Activated CD4-positive, alpha-beta T cell treated with anti-CD3 and anti-CD28 coated beads, Interleukin-2, amount 50 U/mL, for 4 hours (primary cell): ENCODE measurements around the gene EIF3M.
"Not testable (repeated sequence)": the region's sequence is repeated elsewhere in the genome, so short reads cannot be mapped to it uniquely, and the experiment has no call there.

Experiments used
- DNase-seq, 2 experiments: peaks; one replicate each; pipeline ENCODE4 v3.0.0-alpha.2; 2020

Gene EIF3M

DNA sequence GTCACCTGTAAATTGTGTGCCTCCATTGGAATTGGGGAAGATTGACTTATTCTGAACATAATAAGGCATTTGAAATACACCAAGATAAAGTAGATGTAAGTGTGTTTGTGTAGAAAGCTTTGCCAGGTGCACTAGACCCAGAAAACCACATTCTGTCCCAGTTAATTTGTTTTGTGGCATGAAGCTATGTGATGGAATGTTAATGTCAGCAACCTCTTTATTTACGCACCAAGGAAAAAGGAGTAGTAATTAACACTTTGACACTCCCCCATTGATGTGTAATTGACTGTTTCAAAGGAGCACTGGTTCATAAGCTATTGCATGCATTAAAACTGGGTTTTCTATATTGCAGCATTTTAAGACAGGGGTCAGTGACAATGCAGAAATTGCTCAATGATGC, 14.3 kb downstream of the EIF3M start:
- no peak for DNase-seq

GRCh38 chr11:32602657-32603415, 19.2 kb downstream of the EIF3M start:
- no peak for DNase-seq

DNA sequence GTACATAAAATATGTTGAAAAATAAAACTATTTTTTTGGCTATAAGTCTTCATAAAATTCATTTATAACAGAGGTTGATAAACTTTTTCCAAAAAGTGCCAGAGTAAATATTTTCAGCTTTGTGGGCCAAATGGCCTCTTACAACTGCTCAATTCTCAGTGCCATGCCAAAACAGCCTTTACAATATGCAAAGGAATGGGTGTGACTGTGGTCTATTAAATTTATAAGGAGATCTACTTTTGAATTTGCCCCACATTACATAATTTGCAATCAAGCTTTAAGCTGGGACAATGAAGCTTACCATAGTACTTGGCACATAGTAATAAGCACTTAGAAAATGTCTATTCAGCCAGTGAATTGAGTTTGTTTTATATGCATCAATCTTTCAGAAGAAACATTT, 22.6 kb downstream of the EIF3M start:
- no peak for DNase-seq

DNA sequence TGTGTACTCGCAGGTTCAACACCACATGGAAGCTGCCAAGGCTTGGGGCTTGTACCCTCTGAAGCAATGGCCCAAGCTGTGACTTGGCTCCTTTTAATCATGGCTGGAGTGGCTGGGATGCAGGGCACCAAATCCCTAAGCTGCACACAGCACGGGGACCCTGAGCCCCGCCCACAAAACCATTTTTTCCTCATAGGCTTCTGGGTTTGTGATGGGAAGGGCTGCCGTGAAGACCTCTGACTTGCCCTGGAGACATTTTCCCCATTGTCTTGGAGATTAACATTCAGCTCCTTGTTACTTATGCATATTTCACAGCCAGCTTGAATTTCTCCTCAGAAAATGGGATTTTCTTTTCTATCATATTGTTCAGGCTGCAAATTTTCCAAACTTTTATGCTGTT, 25.2 kb downstream of the EIF3M start:
- not testable (repeated sequence) for DNase-seq

DNA sequence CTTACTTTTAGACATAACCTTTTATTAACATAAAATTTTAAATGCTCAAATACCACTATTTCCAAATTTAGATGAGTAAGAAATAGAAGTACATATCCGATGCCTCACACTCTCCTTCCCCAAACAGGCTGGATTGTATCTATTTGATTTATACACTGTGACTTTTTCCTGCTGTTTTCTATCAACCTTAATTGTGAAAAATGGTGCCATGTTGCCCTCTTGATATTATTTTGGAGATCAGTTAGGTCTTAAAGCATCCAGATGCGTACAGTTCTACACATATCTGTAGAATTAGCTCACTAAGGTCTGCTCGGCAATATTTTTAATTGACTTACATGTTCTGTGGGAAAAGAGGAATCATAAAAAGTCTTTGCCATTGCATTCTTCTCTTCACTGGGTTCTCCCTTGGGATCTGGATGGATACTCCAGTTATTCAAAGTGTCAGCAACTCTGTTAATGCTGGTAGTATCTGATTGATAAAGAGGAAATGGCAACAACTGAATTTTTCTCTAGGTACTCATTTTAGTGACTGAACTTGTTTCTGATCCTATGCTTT, 27.2 kb downstream of the EIF3M start:
- DNase-seq: no peak

GRCh38 chr11:32613500-32614151, 30.0 kb downstream of the EIF3M start:
- no peak for DNase-seq

DNA sequence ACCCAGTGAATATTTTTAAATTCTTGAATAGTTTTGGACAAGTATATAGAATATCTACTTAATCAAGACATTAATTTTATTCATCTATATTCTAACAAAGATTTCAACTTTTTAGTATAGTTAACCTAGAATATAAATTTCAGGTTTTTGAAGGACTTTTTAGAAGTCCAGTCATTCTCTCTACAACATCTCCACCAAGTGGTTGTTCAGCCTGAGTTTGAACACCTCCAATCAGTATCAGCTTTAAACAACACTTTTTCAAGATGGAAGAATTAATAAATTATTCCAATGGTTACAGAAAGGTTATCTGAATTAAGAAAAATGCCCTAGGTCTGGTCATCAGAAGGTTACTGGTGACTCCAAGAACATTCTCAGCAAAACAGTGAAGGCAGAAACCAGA, 31.8 kb downstream of the EIF3M start:
- no peak for DNase-seq

DNA sequence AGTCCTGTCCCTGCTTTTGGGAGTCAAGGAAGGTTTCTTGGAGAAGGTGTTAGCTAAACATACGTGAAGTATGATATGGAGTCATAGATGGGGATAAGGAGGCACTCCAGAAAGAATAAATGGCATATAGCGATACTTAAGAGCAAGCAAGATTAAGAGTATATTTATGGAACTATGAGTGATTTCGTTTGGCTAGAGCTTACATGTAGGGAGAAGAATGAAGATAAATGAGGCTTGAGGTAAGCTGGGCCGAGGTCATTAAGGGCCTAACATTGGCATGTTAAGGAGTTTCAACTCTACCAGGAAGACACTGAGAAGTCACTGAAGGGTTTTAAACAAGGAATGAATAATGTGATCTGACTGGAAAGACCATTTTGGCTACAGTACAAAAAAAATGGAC, 33.3 kb downstream of the EIF3M start:
- DNase-seq: no peak

GRCh38 chr11:32630844-32631243, 47.2 kb downstream of the EIF3M start:
- DNase-seq: no peak

DNA sequence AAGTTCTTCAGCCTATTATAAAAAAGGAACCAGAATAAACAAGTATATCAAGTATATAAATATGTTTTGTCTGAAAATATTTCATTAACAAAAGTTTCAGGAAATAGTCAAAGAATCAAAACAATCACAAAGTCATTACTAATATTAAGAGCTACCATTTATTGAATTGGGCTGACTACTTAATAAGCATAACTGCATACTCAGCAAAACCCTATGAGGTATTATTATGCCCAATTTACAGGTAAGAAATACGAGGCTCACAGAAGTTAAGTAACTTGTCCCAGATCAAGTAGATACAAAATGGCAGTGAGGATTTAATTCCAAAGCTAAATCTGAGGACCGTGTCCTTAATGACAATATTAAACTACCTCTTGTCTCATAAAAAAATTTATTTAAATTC, 52.2 kb downstream of the EIF3M start:
- DNase-seq: no peak

DNA sequence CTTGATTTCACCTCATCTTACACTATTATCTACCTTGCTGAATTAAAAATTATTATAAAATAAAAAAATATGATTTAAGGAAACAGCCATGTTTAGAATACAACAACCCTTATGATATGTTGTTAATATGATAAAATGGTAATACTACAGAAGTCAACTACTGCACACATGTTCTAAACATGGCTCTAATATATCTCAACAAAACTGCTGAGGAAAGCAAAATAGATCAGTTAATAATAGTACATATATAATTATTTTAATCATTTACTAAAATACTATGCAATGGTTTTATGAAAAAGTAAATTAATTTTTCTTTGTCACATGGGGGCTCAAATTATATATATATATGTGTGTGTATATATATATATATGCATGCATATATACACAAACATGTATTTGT, 57.7 kb downstream of the EIF3M start:
- DNase-seq: no peak

DNA sequence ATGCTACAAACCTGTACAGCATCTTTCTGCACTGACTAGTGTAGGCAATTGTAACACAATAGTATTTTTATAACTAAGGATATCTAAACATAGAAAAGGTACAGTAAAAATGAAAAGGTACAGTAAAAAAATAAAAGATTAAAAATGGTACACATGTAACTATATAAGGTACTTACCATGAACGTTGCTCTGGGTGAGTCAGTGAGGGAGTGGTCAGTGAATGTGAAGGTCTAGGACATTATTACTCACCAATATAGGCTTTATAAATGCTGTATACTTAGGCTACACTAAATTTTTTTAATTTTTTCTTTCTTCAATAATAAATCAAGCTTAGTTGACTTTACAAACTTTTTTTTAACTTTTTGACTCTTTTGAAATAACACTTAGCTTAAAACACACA, 59.9 kb downstream of the EIF3M start:
- no peak for DNase-seq
